Right lobe of liver (tissue), 4 donors: ENCODE measurements around the gene C17orf75.

Experiments
- POLR2A ChIP-seq: fragments of 450-650 bp; IDR thresholded peaks from one replicate; pipeline ENCODE4 v1.6.1; 2017; ENCODE audit warnings: antibody characterized with exemption, mild to moderate bottlenecking
- TF ChIP-seq, protein P1 (sequence below), 4 donors: fragments of 200-600 bp in 3 of 4; fragments of 450-650 bp in 1 of 4; IDR thresholded peaks; one replicate each; pipeline versions ENCODE4 v1.5.1 to v1.8.0; 2016 to 2022; ENCODE audit warnings: antibody characterized with exemption in 4 of 4, mild to moderate bottlenecking in 2 of 4
- donor health status: DM: no; HTN: no; CAD: no.
- donor health status: DM: no; HTN: no; CAD: no.
- donor health status: DM: no; HTN: yes; CAD: no.

DNA sequence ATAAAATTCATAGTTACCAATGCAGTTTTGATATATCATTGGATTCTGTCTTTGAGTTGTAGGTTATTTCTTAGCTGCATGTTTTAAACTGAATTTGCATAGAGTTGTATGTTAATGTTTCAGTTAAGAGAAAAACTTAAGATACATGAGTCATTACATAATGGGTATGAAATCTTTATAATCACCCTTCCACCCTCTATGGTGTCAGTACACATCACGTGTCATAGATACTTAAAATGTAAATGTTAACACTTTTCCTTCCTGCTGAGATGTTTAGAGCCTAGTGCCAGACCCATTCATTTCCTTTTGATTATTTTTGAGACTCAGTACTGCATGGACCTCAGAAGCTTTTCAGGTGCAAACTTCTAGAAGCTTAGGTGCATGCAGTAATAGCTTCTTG is 28.5 kb upstream of the C17orf75 start:
- TF ChIP-seq, protein P1, sequence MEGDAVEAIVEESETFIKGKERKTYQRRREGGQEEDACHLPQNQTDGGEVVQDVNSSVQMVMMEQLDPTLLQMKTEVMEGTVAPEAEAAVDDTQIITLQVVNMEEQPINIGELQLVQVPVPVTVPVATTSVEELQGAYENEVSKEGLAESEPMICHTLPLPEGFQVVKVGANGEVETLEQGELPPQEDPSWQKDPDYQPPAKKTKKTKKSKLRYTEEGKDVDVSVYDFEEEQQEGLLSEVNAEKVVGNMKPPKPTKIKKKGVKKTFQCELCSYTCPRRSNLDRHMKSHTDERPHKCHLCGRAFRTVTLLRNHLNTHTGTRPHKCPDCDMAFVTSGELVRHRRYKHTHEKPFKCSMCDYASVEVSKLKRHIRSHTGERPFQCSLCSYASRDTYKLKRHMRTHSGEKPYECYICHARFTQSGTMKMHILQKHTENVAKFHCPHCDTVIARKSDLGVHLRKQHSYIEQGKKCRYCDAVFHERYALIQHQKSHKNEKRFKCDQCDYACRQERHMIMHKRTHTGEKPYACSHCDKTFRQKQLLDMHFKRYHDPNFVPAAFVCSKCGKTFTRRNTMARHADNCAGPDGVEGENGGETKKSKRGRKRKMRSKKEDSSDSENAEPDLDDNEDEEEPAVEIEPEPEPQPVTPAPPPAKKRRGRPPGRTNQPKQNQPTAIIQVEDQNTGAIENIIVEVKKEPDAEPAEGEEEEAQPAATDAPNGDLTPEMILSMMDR (IDR thresholded peaks at IDR 0.05) = no peak
- no peak for TF ChIP-seq POLR2A
